IMR-90 (cell line): ENCODE data around the gene SYAP1. TPM values are rescaled to one million over a fixed set of nuclear protein-coding genes. Genes with fewer than 3 reads are reported as not detected.

Experiments used
- ATAC-seq: fragments of 200-7000 bp; cut with Tn5 transposase; 2 replicates; pipeline ENCODE4 v1.9.1; 2020; ENCODE audit warnings: low read depth, mild to moderate bottlenecking, moderate library complexity
- BruUV-seq: library from RNA; stranded (reverse); fragments of 400-500 nt; replicated peaks from 2 replicates; lab custom pipeline; 2021; lab: Mats Ljungman, UMichigan
- CTCF ChIA-PET: fragments of 300-600 bp; formaldehyde crosslinking; extraction: SDS; loops from one replicate; lab custom pipeline; 2021; ENCODE audit warnings: antibody characterized with exemption; lab: Yijun Ruan, JAX
- POLR2A ChIA-PET: fragments of 300-600 bp; sonication (Branson Sonifier 250); formaldehyde crosslinking; loops from one replicate; lab custom pipeline; 2022; ENCODE audit warnings: antibody characterized with exemption; ENCODE audit not compliant: unreplicated experiment; lab: Charles Lee
- DNase-seq: peaks from one replicate; pipeline ENCODE4 v3.0.0; 2013
- H2AFZ ChIP-seq: replicated peaks from 2 replicates; pipeline ENCODE3; 2013; ENCODE audit warnings: low read length, mild to moderate bottlenecking; ENCODE audit not compliant: poor library complexity
- H2AK5ac ChIP-seq: 2 replicates; pipeline ENCODE4 v1.6.1; 2013; ENCODE audit warnings: low read depth, low read length, inconsistent platforms
- H2AK9ac ChIP-seq: replicated peaks from 2 replicates; pipeline ENCODE3; 2013; ENCODE audit warnings: mild to moderate bottlenecking, low read depth, low read length, moderate library complexity; ENCODE audit not compliant: poor library complexity
- H2BK120ac ChIP-seq: 2 replicates; pipeline ENCODE4 v1.6.1; 2013; ENCODE audit warnings: low read depth, low read length, inconsistent platforms
- H2BK15ac ChIP-seq: 3 replicates; pipeline ENCODE4 v1.6.1; 2013; ENCODE audit warnings: low read depth, low read length, inconsistent platforms
- H2BK20ac ChIP-seq: 2 replicates; pipeline ENCODE4 v1.6.1; 2013; ENCODE audit warnings: low read depth, mild to moderate bottlenecking, inconsistent platforms, low read length, moderate library complexity
- H2BK5ac ChIP-seq: 2 replicates; pipeline ENCODE4 v1.6.1; 2013; ENCODE audit warnings: mild to moderate bottlenecking, low read depth, low read length, inconsistent platforms; ENCODE audit not compliant: poor library complexity, severe bottlenecking
- H3K14ac ChIP-seq: replicated peaks from 2 replicates; pipeline ENCODE4 v1.6.1; 2013; ENCODE audit warnings: low read depth, low read length, inconsistent platforms
- H3K18ac ChIP-seq: 2 replicates; pipeline ENCODE4 v1.6.1; 2013; ENCODE audit warnings: low read depth, low read length, control low read depth
- H3K23ac ChIP-seq: 2 replicates; pipeline ENCODE4 v1.6.1; 2013; ENCODE audit warnings: low read depth, low read length, inconsistent platforms
- H3K27ac ChIP-seq: 2 replicates; pipeline ENCODE4 v1.5.1; 2013; ENCODE audit warnings: mild to moderate bottlenecking, control low read depth, low read length; ENCODE audit not compliant: insufficient read depth
- H3K27me3 ChIP-seq: 2 replicates; pipeline ENCODE4 v1.6.1; 2013; ENCODE audit warnings: low read length; ENCODE audit not compliant: control insufficient read depth, insufficient read depth
- H3K36me3 ChIP-seq: 2 replicates; pipeline ENCODE4 v1.6.1; 2013; ENCODE audit warnings: low read length, mixed read lengths; ENCODE audit not compliant: control insufficient read depth, insufficient read depth
- H3K4ac ChIP-seq: 2 replicates; pipeline ENCODE4 v1.6.1; 2013; ENCODE audit warnings: low read depth, low read length, inconsistent platforms
- H3K4me1 ChIP-seq: 2 replicates; pipeline ENCODE4 v1.6.1; 2013; ENCODE audit warnings: low read length, mixed read lengths; ENCODE audit not compliant: control insufficient read depth, insufficient read depth
- H3K4me2 ChIP-seq: 2 replicates; pipeline ENCODE4 v1.6.1; 2013; ENCODE audit warnings: low read depth, mild to moderate bottlenecking, control low read depth, low read length, moderate library complexity
- H3K4me3 ChIP-seq: 2 replicates; pipeline ENCODE4 v1.5.1; 2013; ENCODE audit warnings: low read depth, mild to moderate bottlenecking, control low read depth, low read length, moderate library complexity; ENCODE audit not compliant: insufficient read depth
- H3K56ac ChIP-seq: 2 replicates; pipeline ENCODE4 v1.6.1; 2013; ENCODE audit warnings: low read length, inconsistent platforms; ENCODE audit not compliant: insufficient read depth; ENCODE audit errors: extremely low read depth
- H3K79me1 ChIP-seq, 2 experiments: 2 replicates each; pipeline ENCODE4 v1.6.1; 2013; ENCODE audit warnings: low read length in 2 of 2, inconsistent platforms in 1 of 2, low read depth in 1 of 2
- H3K9ac ChIP-seq: 2 replicates; pipeline ENCODE4 v1.6.1; 2013; ENCODE audit warnings: low read depth, low read length, control low read depth
- H3K9me1 ChIP-seq: 2 replicates; pipeline ENCODE4 v1.6.1; 2013; ENCODE audit warnings: low read length, inconsistent platforms; ENCODE audit not compliant: insufficient read depth
- H3K9me3 ChIP-seq: 2 replicates; pipeline ENCODE4 v1.6.1; 2013; ENCODE audit warnings: low read length; ENCODE audit not compliant: control insufficient read depth, insufficient read depth
- H4K20me1 ChIP-seq: 2 replicates; pipeline ENCODE4 v1.6.1; 2013; ENCODE audit warnings: low read length, inconsistent platforms; ENCODE audit not compliant: insufficient read depth
- H4K5ac ChIP-seq: 2 replicates; pipeline ENCODE4 v1.6.1; 2013; ENCODE audit warnings: mild to moderate bottlenecking, low read depth, low read length, control low read depth
- H4K8ac ChIP-seq, 2 experiments: 2 replicates each; pipeline ENCODE4 v1.6.1; 2013; ENCODE audit warnings: low read depth in 2 of 2, low read length in 2 of 2, control low read depth in 1 of 2, inconsistent platforms in 1 of 2
- H4K91ac ChIP-seq: 2 replicates; pipeline ENCODE4 v1.6.1; 2013; ENCODE audit warnings: low read depth, low read length, inconsistent platforms; ENCODE audit not compliant: insufficient read depth
- FOS ChIP-seq: fragments of 150-350 bp; IDR thresholded peaks from 2 replicates; pipeline ENCODE4 v1.6.1; 2016; ENCODE audit warnings: low read depth, low read length
- RCOR1 ChIP-seq: IDR thresholded peaks from 2 replicates; pipeline ENCODE4 v1.6.1; 2012; ENCODE audit warnings: mild to moderate bottlenecking, low read length, improper control_type of control experiment; ENCODE audit not compliant: insufficient replicate concordance
- WGBS, 2 experiments: methylation state at CpG; one replicate each; pipeline versions ENCODE4 v1.1.5 to v1.1.7; 2013; ENCODE audit warnings: missing lambda C conversion rate in 2 of 2; ENCODE audit not compliant: insufficient read length in 1 of 2; ENCODE audit errors: extremely low coverage in 2 of 2; 5-methylcytosine and 5-hydroxymethylcytosine counted together
- dilution Hi-C: fragments of 300-500 bp; cut with HindIII; formaldehyde crosslinking; loops from one replicate; pipeline ENCODE4 v1.14.3; 2018; ENCODE audit warnings: low sequenced_read_pairs; ENCODE audit not compliant: unreplicated experiment
- in situ Hi-C: fragments of 300-500 bp; cut with MboI; formaldehyde crosslinking; loops from 3 replicates; pipeline ENCODE4 v1.14.3; 2019; ENCODE audit warnings: low sequenced_read_pairs, inconsistent platforms, mixed read lengths
- intact Hi-C: fragments of 100-400 bp; cut with micrococcal nuclease; formaldehyde crosslinking; loops from 2 replicates; pipeline ENCODE4 v1.10.0; 2022
- polyA plus RNA-seq, 3 experiments: library from polyadenylated mRNA; depleted of rRNA; stranded (reverse); fragments of >200 nt; gene quantifications; 2 replicates each; pipeline ENCODE4 v1.2.3, GENCODE V29; 2012; ENCODE audit warnings: low replicate concordance in 1 of 3
- total RNA-seq: library from RNA; depleted of rRNA; stranded (reverse); fragments of >200 nt; gene quantifications from 2 replicates; pipeline ENCODE4 v1.2.3, GENCODE V29; 2012
- TF ChIP-seq, protein P1 (sequence below): fragments of 150-350 bp; IDR thresholded peaks from 2 replicates; pipeline ENCODE4 v1.6.1; 2017; ENCODE audit warnings: mild to moderate bottlenecking, antibody characterized with exemption, low read length, low read depth

SYAP1 gene
- total and polyA plus RNA-seq, 2 of the 4 experiments (the other 2 are of a cell fraction) = 17.7 to 35.0 TPM

DNA sequence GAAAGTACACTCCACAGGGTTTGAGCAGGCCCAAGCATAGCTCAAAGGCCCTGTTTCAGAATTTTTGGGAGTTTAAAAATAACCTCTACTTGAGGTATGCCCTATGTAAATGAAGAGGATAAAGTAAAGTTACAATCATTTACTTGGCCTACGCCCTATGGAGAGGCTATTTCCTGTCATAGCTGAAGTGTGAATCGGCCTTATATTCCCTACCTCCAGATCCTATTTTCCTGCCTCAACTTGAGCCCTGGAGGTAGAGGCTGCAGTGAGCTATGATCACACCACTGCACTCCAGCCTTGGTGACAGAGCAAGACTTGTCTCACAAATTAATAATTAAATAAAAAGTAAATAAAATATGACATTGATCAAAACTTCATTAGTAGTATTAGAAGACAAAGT is 55.3 kb downstream of the SYAP1 start:
- intact Hi-C loops (no loop called here), dilution Hi-C loops (no loop called here), in situ Hi-C loops (no loop called here)
- Histone ChIP-seq H3K56ac (no peak overlapping the region), H3K14ac (no peak overlapping the region), H3K36me3 (no peaks in the 10 kb centered on the region), H3K4me2 (no peak overlapping the region), H3K9ac (no peak overlapping the region), H4K20me1 (no peaks in the 10 kb centered on the region), H2BK15ac (no peak overlapping the region), H2AK5ac (no peak overlapping the region), H3K4ac (no peak overlapping the region), H3K4me1 (no peaks in the 10 kb centered on the region), H3K23ac (no peak overlapping the region), H4K8ac (no peak overlapping the region), H3K9me1 (no peaks in the 10 kb centered on the region), H3K27ac (no peak overlapping the region), H2BK5ac (no peak overlapping the region), H2BK120ac (no peak overlapping the region), H3K9me3 (no peaks in the 10 kb centered on the region), H4K5ac (no peak overlapping the region), H4K91ac (no peak overlapping the region), H3K27me3 (peaks cover 4% of the 10 kb centered on the region; the same call in 1 of the 2 replicates), H2AK9ac (no peak overlapping the region), H3K79me1 (no peaks in the 10 kb centered on the region), H3K4me3 (no peak overlapping the region), H3K18ac (no peak overlapping the region), H2BK20ac (no peak overlapping the region), H2AFZ (no peak overlapping the region)
- ChIA-PET CTCF (no interaction called here), POLR2A (no interaction called here)
- TF ChIP-seq RCOR1 = no peak
- TF ChIP-seq, protein P1, sequence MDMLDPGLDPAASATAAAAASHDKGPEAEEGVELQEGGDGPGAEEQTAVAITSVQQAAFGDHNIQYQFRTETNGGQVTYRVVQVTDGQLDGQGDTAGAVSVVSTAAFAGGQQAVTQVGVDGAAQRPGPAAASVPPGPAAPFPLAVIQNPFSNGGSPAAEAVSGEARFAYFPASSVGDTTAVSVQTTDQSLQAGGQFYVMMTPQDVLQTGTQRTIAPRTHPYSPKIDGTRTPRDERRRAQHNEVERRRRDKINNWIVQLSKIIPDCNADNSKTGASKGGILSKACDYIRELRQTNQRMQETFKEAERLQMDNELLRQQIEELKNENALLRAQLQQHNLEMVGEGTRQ = no peak
- no peak for TF ChIP-seq FOS
- no CpG with 5 or more reads among the region's 2 CpGs for WGBS, 2 experiments
- no TSS peak for BruUV-seq
- ATAC-seq (no peak), DNase-seq (no peak)
